HG03066 (cell line): ENCODE results near the gene SLC2A4.
"Not testable (repeated sequence)": the region's sequence is repeated elsewhere in the genome, so short reads cannot be mapped to it uniquely, and the experiment has no call there.

Source experiments
- ATAC-seq: cut with Tn5 transposase; IDR thresholded peaks from one replicate; pipeline ENCODE4 v1.9.1; 2021; ENCODE audit warnings: low read depth; ENCODE audit not compliant: unreplicated experiment

SLC2A4 gene

GRCh38 chr17:7281074-7281952 lies at the start of gene SLC2A4:
Gene SLC2A4, plus strand, starts transcription at chr17:7281718. Its CDS starts 217 bp downstream, at chr17:7281935.
- ATAC-seq, result no peak

GRCh38 chr17:7232114-7232513 lies 49.4 kb upstream of the SLC2A4 start:
- no peak for ATAC-seq

GRCh38 chr17:7233701-7234082 lies 47.8 kb upstream of the SLC2A4 start:
- no peak for ATAC-seq

- ATAC-seq, result peak; percentile 46
Observed at GRCh38 chr17:7234083-7234951, 47.2 kb upstream of the SLC2A4 start, which contains the start of gene DVL2. Gene DVL2, minus strand, starts transcription at chr17:7234517. Its CDS starts 255 bp downstream, at chr17:7234262.

- ATAC-seq, result no peak
Observed at GRCh38 chr17:7235693-7236665, 45.5 kb upstream of the SLC2A4 start.

GRCh38 chr17:7236808-7237207 lies 44.7 kb upstream of the SLC2A4 start:
- ATAC-seq, result no peak

- no peak for ATAC-seq
Observed at GRCh38 chr17:7237266-7237760, 44.2 kb upstream of the SLC2A4 start.

- ATAC-seq, result no peak
Observed at GRCh38 chr17:7237761-7238419, 43.6 kb upstream of the SLC2A4 start.

- no peak for ATAC-seq
Observed at GRCh38 chr17:7238420-7239090, 43.0 kb upstream of the SLC2A4 start.

- peak; percentile 46 for ATAC-seq
Observed at GRCh38 chr17:7239091-7240027, 42.2 kb upstream of the SLC2A4 start, which contains the start of gene PHF23. Gene PHF23, minus strand, starts transcription at chr17:7239457. Its CDS starts 178 bp downstream, at chr17:7239279.

- ATAC-seq, result no peak
Observed at GRCh38 chr17:7240375-7240774, 41.1 kb upstream of the SLC2A4 start.

GRCh38 chr17:7241090-7241733 lies 40.3 kb upstream of the SLC2A4 start:
- ATAC-seq, result no peak

- peak; percentile 23 for ATAC-seq
Observed at GRCh38 chr17:7241783-7242716, 39.5 kb upstream of the SLC2A4 start, which contains the start of gene GABARAP. Gene GABARAP, minus strand, starts transcription at chr17:7242449. Its CDS starts 119 bp downstream, at chr17:7242330.

- peak; percentile 44 for ATAC-seq
Observed at GRCh38 chr17:7242717-7243452, 38.6 kb upstream of the SLC2A4 start.

GRCh38 chr17:7243453-7243729 lies 38.1 kb upstream of the SLC2A4 start:
- no peak for ATAC-seq

GRCh38 chr17:7243838-7244237 lies 37.7 kb upstream of the SLC2A4 start:
- ATAC-seq, result not testable (repeated sequence)
